ENCODE data around the gene MYL12A. TPM values are rescaled to one million over a fixed set of nuclear protein-coding genes. Genes with fewer than 3 reads are reported as not detected.

Gene MYL12A
- total and polyA plus RNA-seq, 2 of the 4 experiments (the other 2 are of a cell fraction), result 549 to 580 TPM

- ChIA-PET POLR2A (ENCODE audit: unreplicated experiment) (no interaction called here), CTCF (interaction anchor here (0.6 to 1.2 kb wide), 5 partner anchors 28 to 698 kb away, joined by 3 to 9 read pairs (median 4); no protein-coding TSS in a partner anchor)
- Histone ChIP-seq H2AFZ (replicated peaks; ENCODE audit: low read length, poor library complexity) (peak overlapping the region; percentile 87), H4K8ac (ENCODE audit: low read depth in 2 of 2, low read length in 2 of 2) (peak overlapping the region in 1 of 2 experiments; percentile 34; a peak in 1 of 4 replicates), H3K4me2 (ENCODE audit: low read depth, low read length) (peak overlapping the region; percentile 47), H3K23ac (ENCODE audit: low read depth, low read length) (no peak overlapping the region), H3K27me3 (ENCODE audit: control insufficient read depth, insufficient read depth, low read length) (no peaks in the 10 kb centered on the region), H3K36me3 (ENCODE audit: control insufficient read depth, insufficient read depth, low read length) (no peaks in the 10 kb centered on the region), H2AK5ac (ENCODE audit: low read depth, low read length) (peak overlapping the region; percentile 7; the same call in 1 of the 2 replicates), H3K56ac (ENCODE audit: extremely low read depth, insufficient read depth, low read length) (peak overlapping the region; percentile 39; the same call in 1 of the 2 replicates), H3K4ac (ENCODE audit: low read depth, low read length) (peak overlapping the region; percentile 55), H3K4me1 (ENCODE audit: control insufficient read depth, insufficient read depth, low read length) (peaks cover 13% of the 10 kb centered on the region), H3K79me1 (ENCODE audit: low read depth in 1 of 2, low read length in 2 of 2) (peaks cover 0 to 10% of the 10 kb centered on the region in 2 experiments; a peak in 1 of 4 replicates), H3K27ac (ENCODE audit: insufficient read depth, low read length) (no peak overlapping the region), H4K5ac (ENCODE audit: low read depth, low read length) (no peak overlapping the region), H3K18ac (ENCODE audit: low read depth, low read length) (no peak overlapping the region), H2AK9ac (replicated peaks; ENCODE audit: low read depth, low read length, poor library complexity) (peak overlapping the region; percentile 87), H4K91ac (ENCODE audit: insufficient read depth, low read depth, low read length) (no peak overlapping the region; the same call in 1 of the 2 replicates), H3K14ac (replicated peaks; ENCODE audit: low read depth, low read length) (0 out of 2 replicates have a peak overlapping the region, but pooled peaks have one; percentile 37), H3K9me1 (ENCODE audit: insufficient read depth, low read length) (0 out of 2 replicates have a peak, but pooled peaks cover 3% of the 10 kb centered on the region), H4K20me1 (ENCODE audit: insufficient read depth, low read length) (no peaks in the 10 kb centered on the region), H2BK5ac (ENCODE audit: low read depth, low read length, poor library complexity, severe bottlenecking) (no peak overlapping the region), H2BK20ac (ENCODE audit: low read depth, low read length) (no peak overlapping the region), H3K9me3 (ENCODE audit: control insufficient read depth, insufficient read depth, low read length) (no peaks in the 10 kb centered on the region), H3K9ac (ENCODE audit: low read depth, low read length) (no peak overlapping the region), H3K4me3 (ENCODE audit: insufficient read depth, low read depth, low read length) (peak overlapping the region; percentile 15; the same call in 1 of the 2 replicates), H2BK15ac (ENCODE audit: low read depth, low read length) (no peak overlapping the region), H2BK120ac (ENCODE audit: low read depth, low read length) (peak overlapping the region; percentile 23; the same call in 1 of the 2 replicates)
- dilution Hi-C loops (cut with HindIII; ENCODE audit: low sequenced_read_pairs, unreplicated experiment) (no loop called here), intact Hi-C loops (cut with micrococcal nuclease) (no loop called here), in situ Hi-C loops (cut with MboI; ENCODE audit: low sequenced_read_pairs) (no loop called here)
- WGBS, 2 experiments (ENCODE audit: extremely low coverage in 2 of 2, insufficient read length in 1 of 2), result 16% methylated on average over 5 of the region's 18 CpGs; no CpG with 5 or more reads in 1 of the 2 experiments
- no TSS peak for BruUV-seq (replicated peaks)
- TF ChIP-seq RFX5 (IDR thresholded peaks at IDR 0.05; ENCODE audit: low read depth, low read length), result no peak
- no peak for TF ChIP-seq MXI1 (IDR thresholded peaks at IDR 0.05; ENCODE audit: borderline replicate concordance, low read depth, low read length)
- TF ChIP-seq SMC3 (IDR thresholded peaks at IDR 0.05; ENCODE audit: low read depth, low read length), result no peak
- no peak for TF ChIP-seq MAZ (IDR thresholded peaks at IDR 0.05; ENCODE audit: borderline replicate concordance, low read depth, low read length)
- TF ChIP-seq CTCF (conservative IDR thresholded peaks at IDR 0.05; ENCODE audit: low read depth, low read length), result peak; percentile 26; the same call in 1 of the 2 replicates
- ATAC-seq (ENCODE audit: low read depth) (peak; percentile 52), DNase-seq (peak; percentile 86)
Observed at GRCh38 chr18:3297025-3297984, 49.7 kb downstream of the MYL12A start.

Data from IMR-90 (cell line).